ENCODE results near the gene TST.

Gene TST

DNA sequence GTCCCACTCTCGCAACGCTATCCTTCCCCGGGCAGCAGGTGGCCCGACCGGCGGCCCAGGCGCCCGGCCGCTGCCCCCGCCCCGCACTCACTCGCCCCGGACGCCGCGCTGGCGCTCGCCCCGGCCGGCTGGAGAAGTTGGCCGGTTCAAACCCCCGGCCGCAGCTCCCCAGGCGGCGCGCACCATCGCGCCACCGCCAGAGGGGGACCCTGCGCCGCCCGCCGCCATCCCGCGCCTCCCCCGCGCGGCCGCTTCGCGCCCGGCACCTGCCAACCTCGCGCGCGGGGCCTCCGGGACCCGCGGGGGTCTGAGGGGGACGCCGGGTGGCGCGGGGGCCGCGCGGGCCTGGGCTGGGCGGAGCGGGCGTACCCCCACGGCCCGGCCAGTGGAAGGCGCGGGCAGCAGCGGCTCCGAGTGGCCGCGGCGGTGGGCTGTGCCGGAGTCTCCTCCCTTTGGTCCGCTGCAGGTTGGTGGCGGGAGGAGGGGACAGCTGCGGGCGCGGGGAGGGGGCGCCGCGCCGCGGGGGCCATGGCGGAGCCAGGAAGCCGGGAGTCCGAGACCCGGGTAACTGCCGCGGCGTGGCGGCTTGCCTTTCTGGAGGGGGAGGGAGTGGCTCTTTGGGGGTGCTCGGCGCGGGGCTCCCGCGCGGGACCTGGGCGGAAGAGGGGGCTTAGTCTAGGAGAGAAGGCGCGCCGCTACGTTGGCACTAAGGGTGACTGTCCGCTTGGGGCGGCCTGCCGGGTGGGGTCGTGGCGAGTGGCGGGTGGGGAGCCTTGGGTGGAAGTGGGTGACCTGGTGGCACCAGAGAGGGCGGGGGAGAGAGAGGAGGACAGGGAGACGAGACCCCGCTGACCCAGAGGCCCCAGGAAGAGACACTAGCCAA is at the start of gene TST, which contains the start of gene MPST:
Gene TST (minus strand): TSS at position 139 of the 883 bp plus-strand sequence. CDS start 715 bp downstream, outside the sequence.
Gene MPST (plus strand): TSS at position 434 of the 883 bp plus-strand sequence. CDS start 95 bp downstream, at position 529.
- no peak for DNase-seq

DNA sequence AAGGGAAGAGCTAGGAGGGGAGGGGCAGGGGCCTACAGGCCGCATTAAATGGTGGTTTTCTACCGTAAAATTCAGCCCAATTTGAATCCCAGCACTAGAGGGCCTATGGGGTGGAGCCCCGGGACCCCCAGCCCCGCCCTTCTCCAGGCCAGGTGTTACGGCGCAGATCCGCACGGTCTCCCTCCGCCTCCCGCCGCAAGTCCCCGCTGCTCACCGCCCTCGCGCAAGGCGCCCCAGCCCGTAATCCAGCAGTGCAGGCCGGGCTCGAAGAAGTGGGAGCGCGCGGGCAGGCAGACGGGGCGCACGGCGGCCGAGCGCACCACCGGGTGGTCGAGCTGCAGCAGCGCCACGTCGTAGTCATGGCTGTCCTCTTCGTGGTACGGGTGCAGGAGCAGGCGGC is 49.6 kb upstream of the TST start:
- DNase-seq = no peak

DNA sequence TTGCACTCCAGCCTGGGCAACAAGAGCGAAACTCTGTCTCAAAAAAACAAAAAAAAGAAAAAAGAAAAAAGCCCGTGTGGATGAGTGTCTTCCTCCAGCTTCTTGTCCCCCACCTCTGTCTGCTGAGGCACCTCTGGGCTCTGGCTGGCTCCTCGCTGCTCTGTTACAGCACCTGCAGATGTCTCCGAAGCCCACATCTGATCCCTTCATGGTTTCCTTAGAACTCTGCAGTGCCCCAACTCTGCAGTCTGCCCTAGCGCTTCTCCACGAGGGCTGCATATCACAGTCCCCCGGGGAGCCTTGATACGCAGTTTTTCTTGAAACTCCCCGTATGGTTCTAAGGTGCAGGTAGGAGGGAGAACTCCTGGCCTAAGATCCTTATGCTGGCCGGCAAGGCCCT is 48.2 kb upstream of the TST start:
- no peak for DNase-seq

DNA sequence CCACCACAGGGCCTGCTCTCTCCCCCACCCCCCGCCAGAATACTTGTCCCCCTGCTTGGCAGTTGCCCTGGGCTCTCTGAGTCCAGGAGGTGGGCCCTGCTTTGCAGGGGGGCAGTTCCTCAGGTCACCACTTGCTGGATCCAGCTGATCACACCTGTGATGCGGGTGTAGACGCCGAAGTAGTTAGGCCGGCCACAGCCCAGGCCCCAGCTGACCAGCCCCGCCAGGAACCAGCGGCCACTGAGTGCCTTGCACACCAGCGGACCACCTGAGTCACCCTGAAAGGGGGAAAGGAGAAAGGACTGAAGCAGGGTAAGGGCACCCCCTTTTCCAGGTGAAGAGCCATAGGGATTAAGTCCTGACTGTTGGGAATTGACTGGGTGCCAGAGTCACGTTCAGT is 46.7 kb upstream of the TST start:
- no peak for DNase-seq

DNA sequence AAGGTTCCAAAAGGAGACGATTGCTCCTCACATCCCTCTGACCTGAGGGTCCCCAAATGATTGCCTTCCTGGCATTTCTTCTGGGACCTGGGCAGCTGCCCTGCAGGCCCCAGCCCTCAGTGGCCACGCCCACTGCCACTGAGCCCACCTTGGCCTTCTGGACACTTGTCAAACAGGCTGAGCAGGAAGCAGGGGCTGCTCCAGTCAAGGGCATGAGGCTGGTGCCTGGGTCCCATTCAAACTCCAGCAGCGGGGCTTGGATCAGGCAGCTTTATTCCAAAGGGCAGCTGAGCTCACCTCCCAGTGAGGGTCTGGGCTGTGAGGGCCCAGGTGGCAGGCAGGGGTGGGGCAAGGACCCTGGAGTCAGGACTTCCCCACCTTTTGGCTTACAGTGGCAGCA is 45.9 kb upstream of the TST start:
- DNase-seq = no peak

DNA sequence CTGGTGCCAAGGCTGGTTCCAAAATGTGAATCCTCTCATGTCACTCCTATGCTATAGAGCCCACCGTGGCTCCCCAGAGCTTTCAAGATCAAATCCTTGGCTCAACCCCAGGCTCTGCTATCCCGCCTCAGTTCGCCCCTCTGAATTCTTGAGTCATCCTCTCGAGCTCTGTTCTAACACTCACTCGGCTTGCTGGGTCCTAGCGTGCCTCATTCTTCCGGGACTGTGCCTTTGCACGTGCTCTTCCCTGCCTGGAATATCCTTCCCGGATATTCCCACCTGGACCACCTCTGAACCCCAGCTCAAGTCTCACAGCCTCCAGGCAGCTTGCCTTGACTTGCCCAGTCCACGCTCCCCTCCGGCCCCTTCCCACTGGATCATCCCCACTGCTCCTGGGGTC is 45.3 kb upstream of the TST start:
- no peak for DNase-seq

DNA sequence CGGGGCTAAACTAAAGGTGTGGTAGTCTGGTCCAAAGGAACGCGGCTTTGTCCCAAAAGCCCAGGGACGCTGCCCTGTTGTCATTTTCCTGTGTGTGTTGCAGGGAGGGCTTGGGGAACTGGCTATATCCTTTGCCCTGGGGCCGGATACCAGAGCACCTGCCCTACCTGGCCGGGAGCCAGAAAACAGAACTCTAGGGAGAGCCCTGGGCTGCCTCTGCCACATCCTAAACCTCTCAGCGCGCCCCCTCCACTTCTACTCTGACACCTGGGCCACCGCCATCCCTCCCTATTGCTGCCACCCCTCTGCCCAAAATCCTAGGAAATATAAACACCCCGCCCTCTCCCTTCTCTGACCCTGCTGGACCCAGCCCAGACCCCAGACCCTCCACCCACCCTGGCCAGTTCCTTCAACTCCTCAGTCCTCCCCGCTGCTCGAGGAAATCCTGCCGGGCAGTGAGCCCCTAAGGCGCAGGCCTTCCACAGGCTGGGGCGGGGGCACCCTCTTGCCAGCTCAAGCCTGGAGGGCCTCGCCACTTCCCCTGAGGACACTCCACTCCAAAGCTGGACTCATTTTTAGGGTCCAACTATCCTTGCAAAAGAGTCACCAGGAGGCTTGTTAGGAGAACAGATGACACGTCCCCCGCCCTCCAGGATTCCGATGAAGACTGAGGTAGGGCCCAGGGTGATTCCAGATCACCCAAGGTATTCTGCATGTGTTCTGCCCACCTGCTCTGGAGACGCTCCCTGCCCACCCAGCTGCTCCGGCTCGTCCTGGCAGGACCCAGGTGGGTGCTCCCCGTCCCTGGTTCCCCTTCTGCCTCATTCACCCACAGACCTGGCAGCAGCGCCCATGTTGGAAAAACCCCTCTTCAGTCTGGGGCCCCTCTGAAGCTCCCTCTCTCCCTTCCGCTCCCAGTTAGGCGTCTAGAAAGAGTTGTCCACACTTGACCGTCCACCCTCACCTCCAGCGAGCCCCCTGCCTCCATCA is 44.5 kb upstream of the TST start:
- DNase-seq = no peak

DNA sequence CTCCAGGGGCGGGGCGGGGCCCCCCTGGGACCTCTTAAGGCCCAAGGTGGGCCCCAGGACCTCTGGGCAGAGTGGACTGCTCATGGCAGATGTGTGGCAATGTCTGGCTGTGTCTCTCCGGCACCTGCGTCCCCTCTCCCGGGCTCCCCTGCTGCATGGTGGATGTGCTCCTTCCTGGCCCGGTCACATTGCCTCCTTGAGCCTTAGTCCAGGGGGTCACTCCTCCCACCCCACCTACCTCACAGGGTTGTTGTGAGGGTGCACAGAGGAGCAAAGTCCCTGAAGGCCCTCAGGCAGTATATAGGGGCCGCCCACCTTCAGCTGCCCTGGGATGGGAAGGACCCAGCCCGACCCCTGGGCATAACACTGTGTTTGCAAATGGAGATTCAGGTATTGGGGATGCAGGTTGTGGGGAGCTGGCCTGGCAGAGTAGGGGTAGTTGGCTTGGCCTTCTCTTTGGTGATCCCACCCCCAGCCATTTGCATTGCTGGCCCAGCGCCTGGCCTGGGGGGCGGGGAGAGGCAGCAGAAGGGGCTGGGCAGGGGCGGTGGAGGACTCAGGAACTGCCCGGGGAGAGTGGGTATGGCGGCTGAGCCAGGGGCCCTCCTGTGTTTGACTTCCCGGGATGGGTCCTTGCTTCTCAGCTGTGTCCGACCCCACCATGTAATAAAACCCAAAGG is 43.6 kb upstream of the TST start:
- no peak for DNase-seq

DNA sequence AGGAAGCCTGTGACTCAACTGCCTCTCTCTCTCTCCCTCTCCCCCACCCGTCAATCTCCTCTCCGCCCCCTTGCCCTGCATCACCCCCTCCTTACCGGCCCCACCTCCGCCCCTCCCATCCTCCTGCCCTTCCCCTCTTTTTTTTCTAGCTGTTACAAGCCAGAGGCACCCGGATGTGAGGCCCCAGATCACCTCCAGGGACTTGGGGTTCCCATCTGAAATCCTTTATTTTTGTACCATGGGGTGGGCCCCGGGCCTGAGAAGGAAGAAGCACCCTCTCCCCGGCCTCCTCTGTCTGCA is 43.1 kb upstream of the TST start:
- DNase-seq = no peak

DNA sequence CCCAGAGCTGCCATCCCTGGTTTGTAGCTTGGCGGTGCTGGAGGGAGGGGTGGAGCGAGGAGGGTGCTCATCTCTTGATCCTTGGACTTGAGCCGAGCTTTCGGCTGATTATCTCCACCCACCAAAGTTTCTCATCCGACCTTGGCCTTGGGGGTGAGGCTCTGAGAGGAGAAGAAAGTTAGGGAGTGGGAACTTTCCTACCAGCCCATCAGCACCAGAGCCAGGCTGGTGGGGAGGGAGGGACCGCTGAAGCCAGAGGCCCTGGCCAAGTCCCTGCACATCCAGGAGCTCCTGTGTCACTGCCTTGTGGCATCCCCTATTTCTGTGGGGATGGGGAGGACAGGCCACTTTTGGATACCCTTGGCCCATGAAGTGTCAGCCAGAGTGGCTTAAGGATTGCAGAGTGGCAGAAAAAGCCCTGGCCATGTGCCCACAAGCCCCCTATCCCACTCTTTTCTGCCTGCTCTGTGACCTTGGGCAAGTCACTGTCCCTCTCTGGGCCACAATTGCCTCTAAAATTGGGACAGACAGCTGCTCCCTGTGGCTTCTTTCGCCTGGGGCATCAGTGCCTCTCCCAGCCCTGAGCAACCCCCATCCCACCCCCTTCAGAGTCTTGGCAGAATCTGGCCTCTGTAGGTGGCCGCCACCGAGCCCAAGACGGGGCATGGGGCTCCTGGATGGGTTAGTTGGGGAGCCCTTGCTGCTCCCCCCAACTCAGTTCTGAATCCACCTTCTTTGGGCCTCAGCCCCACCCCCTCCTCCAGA is 42.5 kb upstream of the TST start:
- DNase-seq = no peak

DNA sequence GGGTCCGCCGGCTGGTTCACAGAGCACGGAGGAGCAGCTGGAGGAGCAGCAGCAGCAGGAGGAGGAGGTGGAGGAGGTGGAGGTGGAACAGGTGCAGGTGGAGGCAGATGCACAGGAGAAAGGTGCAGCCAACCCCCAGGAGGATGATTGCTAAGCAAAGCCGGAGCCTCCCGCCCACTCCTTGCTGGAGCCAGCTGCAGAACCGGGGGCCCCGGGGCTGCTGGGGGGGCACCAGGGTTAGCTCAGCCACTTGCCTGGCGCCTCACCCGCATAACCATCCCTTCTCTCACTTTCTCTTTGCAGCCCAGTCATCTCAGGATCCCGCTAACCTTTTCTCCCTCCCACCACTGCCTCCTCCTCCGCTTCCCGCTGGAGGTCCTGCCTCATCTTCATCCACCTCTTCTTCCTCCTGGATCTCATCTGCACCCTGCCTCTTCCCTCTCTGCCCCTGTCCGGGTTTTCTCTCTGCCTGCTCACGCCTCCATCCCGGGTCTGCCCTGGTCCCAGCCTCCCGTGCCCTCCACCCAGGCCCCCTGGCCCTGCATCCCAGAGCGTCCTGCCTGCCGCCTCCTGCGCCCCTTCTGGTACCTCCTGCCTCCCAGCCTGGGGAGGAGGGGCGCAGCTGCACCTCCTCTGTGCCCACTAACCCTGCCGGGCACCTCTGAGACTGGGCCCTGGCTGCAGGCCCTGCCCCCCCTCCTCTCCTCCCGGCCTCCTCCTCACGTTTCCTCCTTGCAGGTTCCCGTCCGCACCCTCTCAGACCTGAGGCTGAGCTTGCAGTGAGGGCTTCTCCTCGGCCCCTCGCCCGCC is 41.8 kb upstream of the TST start:
- no peak for DNase-seq

DNA sequence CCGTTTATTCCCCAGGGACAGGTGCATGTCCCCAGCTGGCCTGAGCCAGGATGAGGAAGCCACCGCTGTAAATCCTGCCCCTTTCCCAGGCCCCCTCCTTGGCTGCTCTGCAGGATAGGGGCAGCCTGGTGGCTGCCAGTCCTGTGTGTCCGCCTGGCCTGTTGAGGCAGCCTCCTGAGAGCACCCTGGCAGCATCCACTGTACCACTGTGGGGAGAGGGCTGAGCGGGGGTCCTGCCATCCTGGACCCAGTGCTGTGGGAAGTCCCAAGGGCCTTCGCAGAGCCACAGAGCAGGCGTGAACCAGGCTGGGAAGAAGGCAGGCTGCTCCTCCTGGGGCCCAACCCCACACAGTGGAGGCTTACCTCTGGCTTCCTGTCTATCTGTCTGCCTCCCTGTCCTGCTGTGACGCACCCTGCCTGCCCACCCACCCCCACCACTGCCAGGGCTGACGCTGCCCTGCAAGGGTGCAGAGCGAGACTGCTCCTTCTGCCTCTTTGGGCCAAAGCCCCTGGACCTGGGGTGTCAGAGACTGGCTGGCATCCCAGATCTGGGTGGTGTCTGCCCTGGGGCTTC is 40.7 kb upstream of the TST start:
- DNase-seq = no peak

DNA sequence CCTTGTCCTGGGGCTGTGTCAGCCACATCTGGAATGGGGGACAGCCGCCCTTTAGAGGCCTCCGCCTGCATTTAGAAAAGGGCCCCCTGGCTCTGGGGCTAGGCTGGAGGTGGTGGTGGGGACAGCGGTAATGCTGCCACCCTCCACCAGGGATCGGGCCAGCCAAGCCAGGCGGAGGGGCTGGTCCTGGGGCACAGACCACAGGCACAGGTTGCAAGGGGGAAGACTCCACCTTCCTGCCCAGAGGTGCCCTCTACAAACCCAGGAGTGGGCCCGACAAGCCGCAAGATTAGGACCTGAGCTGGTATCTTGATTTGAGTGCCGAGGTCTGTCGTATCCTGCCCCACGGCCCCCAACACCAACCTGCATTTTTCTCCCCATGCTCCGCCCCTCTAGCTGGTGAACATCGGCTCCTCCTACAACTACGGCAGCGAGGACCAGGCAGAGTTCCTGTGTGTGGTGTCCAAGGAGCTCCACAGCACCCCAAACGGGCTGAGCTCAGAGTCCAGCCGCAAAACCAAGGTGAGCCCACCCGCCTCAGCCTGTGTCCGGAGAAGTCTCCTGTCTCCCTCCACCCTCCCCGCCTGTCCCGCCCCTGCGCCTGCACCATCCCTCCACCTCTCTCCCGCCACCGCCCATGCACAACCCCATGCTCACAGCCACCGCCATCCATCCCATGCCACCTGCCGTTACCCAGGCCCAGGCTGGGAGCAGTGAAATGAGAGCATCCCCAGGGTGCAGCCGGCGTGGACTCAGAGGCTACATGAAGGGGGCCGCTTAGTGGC is 39.9 kb upstream of the TST start:
- DNase-seq = no peak

DNA sequence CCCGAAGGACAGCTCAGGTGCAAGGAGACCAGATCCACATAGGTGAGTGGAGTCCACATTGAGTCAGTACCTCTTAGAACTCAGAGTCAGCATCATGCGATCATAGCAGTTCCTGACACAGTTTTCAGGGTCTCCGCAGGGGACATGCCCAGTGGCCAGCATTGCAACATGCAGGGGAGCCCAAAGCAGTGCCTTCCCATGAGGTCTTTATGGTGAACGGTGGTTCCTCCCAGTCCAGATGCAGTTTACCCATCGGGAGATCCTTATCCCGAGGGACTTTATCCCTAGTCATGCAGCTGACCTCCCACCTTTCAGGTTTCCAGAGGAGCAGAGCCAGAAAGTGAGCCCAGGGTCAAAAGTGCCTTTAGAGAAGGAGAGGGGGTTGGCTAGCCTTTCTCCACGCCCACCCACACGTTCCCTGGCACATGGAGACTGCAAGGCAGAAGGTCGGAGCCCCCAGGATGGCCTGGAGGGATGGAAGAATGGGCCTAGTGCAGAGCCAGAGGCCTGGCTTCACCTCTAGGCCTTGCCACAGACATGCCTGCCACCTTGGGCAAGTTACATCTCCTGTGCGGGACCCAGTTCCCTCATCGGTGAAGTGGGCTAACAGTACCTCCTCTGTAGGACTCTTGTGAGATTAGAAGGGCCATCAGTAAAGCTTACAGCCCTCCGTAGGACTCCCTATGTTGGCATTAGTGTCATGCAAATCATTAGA is 38.7 kb upstream of the TST start:
- DNase-seq = no peak

DNA sequence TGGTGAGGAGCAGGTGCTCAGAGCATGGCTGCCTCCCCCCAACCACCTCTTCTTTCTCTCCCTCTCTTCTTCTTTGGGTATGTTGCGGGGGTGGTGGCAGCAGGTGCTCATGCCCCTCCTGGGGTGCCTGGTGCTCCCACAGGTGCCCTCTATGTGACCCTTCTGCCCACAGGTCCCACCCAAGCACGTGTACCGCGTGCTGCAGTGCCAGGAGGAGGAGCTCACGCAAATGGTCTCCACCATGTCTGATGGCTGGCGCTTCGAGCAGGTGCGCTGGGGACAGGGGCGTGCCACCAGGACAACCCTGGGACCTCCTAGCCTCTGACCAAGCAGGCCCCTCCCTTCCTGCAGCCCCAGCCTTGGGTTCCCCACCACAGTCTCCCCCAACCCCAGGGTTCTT is 38.0 kb upstream of the TST start:
- DNase-seq = no peak

DNA sequence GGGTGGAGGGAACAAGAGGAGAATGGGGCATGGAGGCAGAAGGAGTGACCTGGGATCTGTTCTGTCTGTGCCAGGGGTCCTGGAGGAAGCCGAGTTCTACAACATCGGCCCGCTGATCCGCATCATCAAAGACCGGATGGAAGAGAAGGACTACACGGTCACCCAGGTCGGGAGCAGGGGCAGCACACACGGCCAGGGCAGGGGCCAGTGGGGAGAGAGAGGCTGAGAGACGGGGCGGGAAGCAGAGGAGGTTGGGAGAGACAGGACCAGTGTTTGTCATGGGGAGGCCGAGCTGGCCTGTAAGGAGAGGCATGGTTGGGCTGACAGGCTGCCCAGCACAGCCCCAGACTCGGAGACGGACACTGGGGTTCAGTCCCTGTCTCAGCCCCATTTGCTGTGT is 37.0 kb upstream of the TST start:
- no peak for DNase-seq

DNA sequence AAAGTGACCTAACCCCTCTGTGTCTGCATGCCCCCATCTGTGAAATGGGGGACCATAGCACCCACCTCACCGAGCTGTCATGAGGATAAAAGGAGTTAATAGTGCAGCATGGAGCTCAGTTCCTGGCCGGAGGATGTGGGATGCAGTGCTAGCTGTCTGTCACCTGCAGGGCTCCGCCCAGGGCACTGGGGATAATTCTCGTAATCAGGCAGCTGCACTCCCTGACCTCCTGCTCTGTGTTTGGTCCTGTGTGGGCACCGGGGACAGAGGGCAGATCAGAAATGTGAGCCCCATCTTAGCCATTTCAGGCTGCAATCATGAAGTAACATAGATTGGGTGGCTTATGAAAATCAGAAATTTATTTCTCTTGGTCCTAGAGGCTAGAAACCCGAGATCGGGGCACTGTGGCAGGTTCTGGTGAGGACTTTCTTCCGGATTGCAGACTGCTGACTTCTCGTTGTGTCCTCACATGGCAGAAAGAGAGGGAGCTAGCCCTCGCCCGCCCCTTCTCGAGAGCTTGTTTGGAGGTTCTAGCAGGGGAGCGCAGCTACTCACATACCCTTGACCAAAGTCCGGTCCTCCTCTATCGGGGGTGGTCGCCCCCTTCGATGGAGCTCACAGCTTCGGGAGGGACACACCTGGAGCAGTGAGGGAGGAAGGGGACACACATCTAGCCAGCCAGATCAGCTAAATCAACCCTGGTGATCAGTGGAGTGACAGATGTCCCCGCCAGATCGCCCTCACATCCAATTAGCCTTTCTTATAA is 35.5 kb upstream of the TST start:
- DNase-seq = no peak

DNA sequence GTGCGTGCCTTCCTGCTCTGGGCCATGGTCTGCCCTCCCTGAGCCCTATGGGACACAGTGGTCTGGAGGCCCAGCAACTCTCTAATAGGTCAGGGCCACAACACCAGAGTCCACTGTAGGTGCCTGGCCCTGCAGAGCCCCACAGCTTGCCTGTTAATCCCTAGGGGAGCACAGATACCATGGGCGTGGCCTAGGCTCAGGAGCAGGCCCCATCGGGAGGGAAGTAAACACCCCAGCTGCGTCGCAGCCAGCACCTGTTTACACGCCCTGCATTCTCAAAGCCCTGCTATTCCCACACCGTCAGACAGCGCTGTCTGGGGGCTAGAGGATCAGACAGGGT is 34.8 kb upstream of the TST start:
- DNase-seq = no peak

Data from GOT3 (cell line).